Activated T-helper 1 cell treated with Interleukin-2 at 50 U/mL for 16 hours (primary cell): ENCODE data around the gene CTXN1.
"Not testable (repeated sequence)": the region's sequence is repeated elsewhere in the genome, so short reads cannot be mapped to it uniquely, and the experiment has no call there.

Experiments
- DNase-seq: peaks from one replicate; pipeline ENCODE4 v3.0.0-alpha.2; 2020; ENCODE audit warnings: low read depth

The CTXN1 gene

DNA sequence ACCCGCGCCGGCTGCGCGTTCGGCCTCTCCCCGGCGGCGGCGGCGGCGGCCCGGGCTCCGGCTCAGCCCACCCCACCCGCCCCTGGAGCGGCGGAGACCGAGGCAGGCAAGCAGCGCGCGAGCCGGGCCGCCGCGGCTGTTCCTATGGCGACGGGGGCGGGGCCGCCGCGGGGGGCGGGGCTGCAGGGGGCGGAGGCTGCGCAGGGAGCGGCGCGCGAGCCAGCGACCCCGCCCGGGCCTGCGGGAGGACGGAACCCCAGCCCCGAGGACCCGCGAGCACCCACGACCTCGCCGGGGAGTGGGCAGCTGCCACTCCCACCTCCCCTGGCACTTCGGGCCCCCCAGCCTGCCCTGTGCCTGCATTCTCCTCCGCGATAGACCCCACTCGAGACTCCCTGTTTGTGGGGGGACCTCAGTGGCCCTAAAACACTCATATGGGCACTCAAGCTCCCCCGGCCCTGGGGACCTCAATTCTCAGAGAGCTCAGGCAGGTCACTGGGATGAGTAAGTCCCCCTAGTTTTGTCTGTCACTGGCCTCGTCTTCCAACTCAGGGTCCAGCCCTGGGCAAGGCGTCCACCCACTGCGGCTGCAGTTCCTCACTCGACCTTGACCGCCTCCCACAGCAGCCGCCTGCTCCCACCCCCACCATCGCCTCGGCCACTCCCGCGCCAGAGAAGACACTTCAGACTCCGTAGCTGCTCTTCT, at the start of gene CTXN1:
CTXN1 (minus strand) TSS at position 115 of the 706 bp plus-strand sequence. CDS start 597 bp downstream, outside the sequence.
- peak; percentile 73 for DNase-seq

DNA sequence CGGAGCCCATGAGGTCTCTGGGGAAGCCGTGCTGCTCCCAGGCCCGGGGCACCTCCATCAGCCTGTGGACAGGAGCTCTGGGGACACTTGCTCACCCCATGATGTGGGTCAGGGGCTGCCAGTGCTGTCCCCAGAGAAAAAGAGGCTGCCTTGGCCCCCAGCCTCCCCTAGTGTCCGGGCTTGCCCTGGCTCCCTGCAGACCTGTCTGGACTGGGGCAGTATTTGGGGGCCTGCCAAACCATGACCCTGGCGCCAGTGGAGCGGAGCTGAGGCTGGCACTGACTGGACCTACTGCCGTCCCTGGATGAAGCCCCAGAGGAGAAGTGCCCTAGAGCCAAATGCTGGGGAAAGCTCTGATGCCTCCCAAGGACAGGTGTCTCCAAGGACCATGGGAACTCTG, 49.1 kb upstream of the CTXN1 start:
- no peak for DNase-seq

DNA sequence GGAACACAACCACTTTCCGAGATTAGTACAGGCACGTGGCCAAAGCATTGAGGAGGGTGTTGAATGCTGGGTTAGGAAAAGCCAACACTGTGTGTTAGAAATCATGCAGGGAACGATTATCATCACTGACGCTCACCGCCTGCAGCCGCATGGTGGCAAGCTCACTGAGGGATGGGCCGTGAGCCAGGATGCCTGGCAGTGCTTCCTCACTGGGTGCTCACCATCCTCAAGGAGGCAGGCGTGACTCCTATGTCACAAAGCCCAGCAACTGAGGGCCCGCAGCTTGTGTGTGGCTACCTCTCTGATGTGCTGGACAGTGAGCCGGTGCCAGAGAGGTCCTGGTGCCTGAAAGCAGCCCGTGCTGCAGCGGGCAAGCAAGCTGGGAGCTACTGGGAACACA, 47.9 kb upstream of the CTXN1 start:
- DNase-seq, result no peak

DNA sequence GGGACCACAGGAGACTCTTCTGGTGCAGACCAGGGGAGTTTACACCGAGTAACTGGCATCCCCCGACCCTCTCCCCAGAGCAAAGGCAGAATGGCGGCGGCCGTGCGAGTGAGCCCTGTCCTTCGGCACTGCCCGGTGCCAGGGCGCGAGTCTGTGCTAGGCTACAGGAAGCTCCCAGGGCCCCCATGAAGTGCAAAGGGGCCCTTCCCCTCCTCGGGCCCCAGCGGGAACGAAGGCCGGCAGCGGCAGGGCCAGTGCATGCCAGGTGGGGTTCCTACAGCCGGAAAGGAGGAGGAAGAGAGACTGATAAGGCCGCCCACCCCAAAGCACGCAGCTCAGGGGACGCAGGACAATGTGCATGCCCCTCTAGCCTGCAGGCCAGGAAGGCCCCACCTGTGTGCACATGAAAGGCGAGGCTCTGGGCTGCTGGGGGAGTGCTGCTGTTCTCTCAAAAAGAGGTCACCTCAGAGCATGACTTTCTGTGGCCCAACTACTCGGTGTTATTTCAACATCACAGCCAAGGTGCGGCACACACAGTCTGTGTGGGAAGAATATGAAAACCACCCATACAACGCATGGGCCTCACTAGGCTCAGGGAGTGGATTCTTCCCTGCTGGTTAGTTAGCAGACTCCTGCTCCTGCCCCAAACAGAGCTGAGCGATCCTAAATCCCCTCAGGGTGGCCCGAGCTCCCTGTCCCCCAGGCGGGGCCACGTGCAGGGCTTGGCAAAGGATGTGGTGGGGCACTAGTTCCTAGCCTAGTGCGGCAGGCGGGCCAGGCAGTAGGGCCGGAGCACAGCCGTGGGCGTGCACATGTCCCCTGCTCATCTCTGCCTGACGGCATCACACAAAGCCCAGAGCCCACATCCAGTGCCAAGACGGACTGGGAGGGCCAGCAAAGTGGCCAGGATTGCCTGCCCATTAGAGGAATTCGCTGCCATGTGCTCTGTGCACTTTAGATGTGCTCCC, 45.9 kb upstream of the CTXN1 start:
- no peak for DNase-seq

DNA sequence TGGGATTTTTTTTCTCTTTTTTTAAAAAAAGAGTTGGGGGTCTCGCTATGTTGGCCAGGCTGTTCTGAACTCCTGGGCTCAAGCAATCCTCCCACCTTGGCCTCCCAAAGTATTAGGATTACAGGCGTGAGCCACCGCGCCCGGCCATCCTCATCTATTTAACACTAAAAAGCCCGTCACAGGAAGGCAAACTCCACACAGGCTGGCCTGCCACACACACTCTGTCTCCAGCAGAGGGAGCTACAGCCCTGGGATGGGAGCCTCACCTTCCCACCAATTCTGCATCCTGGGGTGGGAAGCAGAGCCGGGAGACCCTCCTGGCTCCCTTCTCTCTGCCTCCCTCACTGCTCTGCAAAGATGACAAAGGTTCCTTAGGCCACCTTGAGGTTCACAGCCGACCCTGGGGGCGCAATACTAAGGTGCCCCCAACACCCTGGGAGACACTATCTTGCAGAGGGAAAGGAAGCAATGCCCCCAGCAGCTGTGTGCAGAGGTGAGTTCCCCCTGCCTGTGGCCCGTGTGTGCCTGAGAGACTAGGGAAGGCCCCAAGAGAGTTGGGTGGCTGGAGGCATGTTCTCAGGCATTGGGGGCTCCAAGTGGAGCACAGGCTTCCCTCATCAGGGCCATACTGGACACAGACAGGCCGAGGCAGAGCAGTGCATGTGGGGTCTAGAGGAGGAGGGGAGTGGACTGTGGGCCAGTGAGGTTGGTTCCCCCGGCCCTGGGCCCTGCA, 44.9 kb upstream of the CTXN1 start:
- no peak for DNase-seq

DNA sequence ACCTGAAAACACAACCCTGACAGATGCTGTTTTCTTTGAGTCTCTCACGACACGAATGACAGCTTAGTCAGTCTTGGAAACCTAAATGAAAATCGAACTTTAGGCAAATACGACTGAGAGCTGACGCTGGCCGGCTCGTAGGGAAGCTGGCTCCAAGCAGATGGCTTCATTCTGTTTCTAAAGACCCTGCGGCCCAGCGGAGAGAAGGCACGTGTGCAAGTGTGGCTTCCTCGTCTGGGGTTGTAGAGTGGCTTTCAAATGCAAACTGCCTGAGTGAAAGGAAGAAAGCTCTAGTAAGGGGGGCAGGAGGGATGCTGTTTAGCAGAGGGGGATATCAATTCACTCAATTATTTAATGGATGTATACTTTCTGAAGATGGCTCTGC, 43.6 kb upstream of the CTXN1 start:
- no peak for DNase-seq

DNA sequence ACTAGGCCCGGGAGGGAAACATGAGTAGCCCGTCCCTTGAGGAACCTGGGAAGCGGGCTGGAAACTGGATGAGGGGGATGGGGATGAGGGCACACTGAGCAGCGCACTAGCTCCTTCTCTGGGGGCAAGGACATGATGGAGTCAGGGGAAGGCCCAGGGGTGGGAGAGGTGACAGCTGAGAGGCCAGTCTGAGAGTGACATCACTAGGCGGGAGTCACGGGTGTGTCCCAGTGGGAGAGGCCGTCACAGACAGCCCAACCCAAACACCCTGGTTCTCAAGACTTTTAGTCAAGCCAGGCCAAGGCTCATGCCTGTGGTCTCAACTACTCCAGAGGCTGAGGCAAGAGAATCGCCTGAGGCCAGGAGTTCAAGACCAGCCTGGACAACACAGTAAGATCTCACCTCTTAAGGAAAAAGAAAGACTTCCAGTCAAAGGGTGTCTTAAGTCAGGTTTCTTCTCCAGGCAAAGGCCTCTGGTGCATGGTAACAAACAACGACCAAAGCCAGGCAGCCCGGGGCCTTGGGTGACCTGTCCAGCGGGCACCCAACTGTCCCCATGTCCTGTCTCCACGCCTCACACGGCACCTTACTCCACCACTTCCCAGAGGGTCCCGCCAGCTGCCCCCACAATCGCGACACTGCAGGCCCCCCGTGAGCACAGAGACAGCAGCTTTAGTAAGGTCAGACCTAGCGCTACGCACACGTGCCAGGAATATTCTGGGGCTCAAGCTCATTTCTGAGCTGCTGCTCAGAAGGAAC, 43.0 kb upstream of the CTXN1 start:
- no peak for DNase-seq

DNA sequence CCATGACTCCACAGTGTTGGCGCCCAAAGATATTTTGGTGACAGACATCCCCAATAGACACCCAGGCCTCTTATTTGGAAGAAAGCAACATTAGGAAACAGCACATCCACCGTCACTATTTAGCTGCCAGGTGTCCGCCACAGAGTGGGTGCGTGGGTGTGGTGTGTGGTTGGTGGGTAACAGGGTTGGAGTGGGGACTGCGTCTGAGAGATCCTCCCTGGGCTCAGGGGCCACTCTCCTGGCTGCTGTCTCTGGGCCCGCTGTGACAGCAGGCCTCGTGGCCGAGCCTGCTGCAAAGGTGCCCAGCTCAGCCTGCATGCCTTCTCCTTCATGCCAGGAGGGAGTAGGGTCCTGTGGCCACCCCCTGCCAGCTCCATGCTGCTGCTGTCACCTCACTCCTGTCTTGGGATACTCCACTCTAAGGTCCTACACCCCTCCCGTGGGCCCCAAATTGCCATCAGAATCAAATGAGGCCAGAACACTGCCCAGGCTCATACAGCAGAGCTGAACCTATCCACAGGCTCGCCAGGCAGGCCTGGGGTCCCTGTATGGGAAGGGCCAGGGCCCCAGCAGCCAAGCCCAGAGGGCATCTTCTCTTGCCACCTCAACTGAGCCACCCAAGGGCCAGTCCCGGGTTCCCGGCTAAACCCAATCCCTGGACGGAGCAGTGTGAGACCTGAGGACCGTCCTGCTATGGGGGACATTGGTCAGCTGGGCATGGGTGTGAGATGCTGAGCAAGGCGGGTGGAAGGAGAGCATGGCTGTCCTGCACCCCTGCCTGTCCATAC, 42.3 kb upstream of the CTXN1 start:
- no peak for DNase-seq

DNA sequence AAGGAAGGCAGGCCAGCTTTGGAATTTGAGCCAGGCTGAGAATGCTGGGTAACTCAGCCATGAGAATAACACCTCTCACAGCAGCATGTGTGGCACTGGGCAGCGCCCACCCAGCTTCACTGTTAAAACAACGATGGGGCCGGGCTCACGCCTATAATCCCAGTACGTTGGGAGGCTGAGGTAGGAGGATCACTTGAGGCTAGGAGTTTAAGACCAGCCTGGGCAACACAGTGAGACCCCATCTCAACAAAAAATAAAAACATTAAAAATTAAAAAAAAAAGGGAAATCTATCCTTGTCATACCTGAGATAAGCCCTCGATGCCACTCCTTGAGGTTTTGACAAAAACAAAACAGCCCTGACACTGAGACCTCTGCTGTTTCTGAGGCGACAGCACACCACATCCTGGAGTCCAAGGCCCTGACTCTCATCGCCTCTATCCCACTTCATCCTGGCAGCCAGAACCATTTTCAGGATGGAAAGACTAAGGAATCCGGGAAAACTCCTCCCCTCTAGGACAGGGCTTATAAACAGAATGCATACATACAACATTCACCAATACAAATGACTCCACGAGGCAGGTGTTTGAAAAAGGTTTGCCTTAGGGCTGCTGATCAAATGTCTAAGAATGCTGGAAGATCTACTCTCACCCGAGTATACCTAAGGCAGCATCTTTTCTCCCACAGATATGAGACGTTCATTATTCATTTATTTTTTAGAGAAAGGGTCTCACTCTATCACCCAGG, 40.2 kb upstream of the CTXN1 start:
- no peak for DNase-seq

DNA sequence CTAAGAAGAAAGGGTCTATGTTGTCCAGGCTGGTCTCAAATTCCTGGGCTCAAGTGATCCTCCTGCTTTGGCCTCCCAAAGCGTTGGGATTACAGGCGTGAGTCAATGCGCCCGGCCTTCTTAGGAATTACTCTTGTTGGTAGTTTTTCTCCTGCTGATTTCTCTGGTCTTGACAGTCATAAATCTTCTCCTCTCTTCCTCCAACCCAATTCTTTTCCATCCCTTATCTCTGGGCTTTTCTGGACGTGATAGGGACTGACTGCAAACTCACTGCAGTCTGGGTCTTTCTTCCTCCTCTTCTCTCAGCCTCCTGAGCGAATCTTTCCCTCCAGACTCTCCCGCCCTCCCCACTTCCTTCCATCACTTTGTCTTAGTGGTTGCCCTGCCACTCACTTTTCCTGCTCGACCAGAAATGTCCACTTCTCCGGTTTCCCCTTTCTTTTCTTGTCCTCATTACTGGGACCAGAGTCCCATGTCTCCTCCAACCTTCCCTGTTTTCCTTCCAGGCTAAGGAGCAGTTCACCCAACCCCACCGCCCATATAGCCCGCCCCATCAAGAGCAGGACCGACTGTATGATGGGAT, 39.4 kb upstream of the CTXN1 start:
- no peak for DNase-seq

DNA sequence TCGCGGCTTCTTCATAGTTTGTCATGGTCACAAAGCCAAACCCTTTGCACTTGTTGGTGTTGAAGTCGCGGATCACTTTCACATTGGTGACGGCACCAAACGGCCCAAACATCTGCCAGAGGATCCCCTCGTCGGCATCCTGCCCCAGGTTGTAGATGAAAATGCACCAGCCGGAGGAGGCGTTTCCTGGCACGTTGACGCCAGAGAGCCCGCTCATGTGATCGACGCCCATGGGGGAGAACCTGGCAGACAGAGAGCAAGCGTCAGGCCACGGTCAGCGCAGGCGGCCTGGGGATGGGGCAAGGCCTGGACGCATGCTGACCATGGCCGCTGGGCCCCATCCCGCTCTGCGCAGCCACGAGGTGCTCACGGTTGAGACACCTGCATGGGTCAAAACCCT, 37.6 kb upstream of the CTXN1 start:
- DNase-seq, result no peak

DNA sequence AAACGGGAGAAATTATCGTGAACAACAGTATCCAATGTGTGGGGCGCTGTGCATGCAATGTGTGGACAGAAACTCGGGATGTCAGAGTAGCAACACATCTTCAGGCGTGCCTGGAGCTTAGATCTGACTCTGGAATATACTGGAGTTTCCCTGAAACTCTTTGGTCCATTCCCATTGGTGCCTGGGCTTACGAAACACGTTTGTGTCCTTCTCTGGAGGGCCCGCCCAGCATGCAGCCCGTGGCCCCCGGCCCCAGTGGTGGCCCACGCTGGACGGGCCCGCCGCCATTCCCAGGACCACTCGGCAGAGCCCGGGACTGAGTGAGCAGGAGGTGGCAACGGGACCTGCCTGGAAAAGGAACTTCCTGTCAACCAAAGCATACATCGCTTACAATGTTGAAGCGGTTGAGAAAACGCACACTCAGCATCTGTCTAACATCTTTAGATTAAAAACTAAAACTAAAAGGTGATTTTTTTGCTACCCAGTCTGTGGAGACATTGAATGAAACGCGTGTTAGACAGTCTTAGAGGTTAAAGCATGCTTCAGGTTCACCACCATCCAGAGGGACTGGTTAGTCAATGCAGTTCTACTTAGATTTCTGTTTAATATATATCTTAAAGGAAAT, 36.8 kb upstream of the CTXN1 start:
- no peak for DNase-seq

DNA sequence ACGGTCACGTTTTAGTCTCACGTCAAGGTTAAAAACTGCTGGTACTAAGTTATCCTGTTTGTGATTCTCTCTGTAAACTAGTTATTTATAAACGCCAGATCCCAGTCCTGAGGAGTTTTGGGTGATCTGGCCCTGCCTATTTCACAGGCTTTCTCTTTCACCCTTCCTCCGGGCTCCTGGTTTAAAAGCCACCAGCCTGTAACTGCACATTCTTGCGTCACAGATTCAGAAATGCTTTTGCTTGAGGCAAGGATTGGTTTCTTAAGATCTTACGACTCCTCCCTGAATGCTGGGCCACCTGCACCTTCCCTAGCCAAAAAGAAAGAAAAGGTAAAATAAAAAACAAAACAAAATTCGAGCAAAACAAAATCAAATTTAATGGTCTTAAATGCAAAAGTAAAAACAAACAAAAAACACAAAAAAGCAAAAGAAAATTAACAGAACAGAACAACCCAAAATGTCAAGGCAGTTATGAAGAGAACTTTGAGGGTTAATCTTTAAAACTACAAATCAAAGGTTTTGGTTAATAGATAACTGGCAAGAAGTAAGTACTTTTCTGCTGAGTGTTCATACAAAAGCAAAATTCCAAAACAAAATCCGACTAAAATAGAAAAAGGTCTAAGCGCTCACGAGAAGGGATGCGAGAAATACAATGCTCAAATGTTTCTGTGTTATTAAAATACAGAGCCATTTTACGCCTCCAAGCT, 36.1 kb upstream of the CTXN1 start:
- DNase-seq, result no peak

DNA sequence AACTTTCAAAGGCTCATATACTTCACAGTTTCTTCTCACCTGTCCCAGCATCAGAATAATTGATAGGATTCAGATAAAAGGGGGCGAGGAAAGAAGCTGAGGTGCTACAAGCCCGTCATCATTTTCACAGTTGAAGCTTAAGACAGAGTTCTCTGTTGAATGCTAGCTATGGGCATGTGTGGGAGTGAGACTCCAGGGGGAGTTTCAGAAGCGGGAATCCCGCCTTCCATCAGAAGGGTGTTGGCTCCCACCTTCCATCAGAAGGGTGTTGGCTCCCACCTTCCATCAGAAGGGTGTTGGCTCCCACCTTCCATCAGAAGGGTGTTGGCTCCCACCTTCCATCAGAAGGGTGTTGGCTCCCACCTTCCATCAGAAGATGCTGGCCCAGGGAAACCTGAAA, 35.1 kb upstream of the CTXN1 start:
- DNase-seq, result not testable (repeated sequence)

DNA sequence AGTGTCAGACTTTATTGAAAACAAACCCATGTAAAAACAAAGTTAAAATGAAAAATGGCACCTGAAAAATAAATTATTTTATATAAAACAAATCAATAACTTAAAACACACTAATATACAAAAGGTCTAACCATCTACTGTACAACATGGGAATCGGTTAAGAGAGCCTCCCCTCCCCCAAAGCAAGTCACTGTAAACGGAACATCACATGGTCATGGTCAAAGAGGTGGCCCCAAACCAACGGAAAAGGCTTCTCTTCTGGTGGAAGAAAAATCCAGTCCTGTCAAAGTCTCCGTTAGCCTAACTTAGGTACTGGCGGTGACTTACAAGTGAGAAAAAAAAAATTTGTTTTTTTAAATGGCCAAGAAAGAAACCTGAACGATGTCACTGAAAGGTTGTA, 33.3 kb upstream of the CTXN1 start:
- no peak for DNase-seq

DNA sequence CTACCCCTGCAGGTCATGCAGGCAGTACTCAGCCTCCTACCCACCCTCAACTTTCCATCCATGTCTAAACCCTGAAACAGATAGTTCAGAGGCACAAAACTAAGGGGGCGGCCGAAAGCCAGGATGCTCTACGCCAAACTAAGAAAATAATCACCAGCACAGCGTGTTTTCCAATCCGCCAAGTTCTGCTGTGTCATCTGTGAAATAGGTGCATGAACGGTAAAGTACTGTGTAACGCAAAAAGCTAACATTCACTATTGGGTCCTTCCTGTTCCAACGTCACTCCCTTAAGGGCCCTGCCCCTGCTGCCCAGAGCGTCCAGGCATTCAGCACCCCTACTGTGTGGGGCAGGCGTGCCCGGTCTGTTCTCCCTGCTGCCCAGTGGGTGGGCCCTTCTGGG, 29.8 kb upstream of the CTXN1 start:
- no peak for DNase-seq

DNA sequence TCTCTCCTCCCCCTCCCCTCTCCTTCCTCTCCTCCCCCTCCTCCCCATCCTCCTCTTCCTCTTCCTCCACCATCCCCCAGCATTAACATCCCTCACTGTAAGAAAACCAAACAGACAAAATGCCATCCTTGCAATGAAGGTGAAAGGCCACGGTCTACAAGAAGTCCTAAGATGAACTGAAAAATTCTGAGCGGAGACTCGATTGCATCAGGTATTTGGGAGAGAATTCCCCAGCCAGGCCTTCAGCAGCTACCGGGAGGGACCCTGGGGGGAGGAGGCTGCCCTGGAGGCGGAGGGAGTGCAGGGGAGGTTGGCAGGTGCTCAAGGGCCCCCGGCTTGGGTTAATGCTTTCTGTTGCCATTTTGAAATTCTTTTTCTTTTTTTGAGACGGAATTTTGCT, 27.6 kb upstream of the CTXN1 start:
- DNase-seq, result no peak

DNA sequence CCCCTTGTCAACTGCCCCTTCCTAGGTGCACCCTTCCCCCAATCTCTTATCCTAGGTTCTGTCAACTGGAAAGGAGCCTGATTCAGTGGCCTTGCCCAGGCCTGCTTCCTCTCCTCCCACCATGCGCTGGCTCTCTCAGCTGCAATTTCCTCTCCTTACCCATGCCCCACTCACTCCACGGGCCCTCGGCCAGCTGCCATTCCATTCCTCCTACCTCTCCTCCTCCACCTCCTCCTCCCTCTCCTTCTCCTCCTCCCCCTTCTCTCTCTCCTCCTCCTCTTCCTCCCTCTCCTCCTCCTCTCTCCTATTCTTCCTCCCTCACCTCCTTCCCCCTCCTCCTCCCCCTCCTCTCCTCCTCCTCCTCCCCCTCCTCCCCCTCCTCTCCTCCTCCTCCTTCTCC, 27.1 kb upstream of the CTXN1 start:
- DNase-seq, result no peak

DNA sequence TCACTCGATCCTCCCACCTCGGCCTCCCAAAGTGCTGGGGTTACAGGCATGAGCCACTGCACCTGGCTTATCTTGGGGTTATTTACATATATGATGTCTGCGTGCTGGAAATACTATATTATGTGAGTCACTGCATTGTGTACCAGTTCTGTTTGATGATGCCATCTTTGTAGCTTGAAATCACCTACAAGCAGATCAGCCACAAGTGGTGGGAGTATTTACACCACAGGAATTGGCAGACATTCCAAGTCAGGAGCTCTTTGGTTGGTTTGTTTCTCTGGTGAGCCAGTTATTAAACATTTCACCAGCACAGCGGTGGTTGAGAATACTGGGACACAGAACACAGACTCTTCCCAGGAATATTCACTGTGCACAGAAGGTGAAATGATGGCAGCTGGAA, 22.0 kb upstream of the CTXN1 start:
- DNase-seq, result no peak
